ENCODE results near the gene MKNK1.

MKNK1 gene

DNA sequence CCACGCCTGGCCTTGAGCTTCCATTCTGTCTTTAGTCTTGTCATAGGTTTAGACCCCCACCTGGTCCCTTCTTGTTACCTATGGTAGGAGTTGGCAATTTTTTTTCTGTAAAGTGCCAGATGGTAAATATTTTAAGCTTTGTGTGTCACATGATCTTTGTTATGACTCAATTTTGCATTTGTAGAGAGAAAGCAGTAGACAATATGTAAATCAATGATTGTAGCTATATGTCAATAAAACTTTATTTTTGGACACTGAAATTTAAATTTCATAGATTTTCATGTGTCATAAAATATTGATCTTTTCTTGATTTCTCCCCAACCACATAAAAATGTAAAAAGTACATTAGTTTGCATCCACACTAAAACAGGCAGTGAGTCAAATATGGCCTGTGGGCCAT is 8.0 kb downstream of the MKNK1 start:
- H3K4me3 ChIP-seq (ENCODE audit: low read length), result no peak overlapping the region
- no peak for TF ChIP-seq ZNF274 (IDR thresholded peaks at IDR 0.05; ENCODE audit: low read depth, low read length)

DNA sequence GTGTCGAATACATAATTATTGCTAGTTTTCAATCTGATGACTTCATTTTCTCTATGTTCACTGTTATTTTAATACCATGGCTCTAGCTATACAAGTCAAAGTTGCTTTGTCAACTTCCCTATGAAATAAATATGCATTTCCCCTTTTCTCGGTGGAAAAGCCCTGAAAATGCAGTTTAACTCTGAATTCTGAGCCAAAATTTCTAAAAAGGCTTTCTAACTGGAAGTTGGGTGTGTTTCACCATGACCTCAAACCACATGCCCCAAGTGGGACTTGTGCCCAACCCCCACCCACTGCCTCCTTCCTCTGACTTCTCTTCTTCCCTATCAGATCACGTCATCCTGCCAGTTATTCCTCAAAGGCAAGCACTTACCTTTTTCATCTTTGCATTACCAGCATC is 8.9 kb downstream of the MKNK1 start:
- H3K4me3 ChIP-seq (ENCODE audit: low read length), result no peak overlapping the region
- TF ChIP-seq ZNF274 (IDR thresholded peaks at IDR 0.05; ENCODE audit: low read depth, low read length), result no peak

DNA sequence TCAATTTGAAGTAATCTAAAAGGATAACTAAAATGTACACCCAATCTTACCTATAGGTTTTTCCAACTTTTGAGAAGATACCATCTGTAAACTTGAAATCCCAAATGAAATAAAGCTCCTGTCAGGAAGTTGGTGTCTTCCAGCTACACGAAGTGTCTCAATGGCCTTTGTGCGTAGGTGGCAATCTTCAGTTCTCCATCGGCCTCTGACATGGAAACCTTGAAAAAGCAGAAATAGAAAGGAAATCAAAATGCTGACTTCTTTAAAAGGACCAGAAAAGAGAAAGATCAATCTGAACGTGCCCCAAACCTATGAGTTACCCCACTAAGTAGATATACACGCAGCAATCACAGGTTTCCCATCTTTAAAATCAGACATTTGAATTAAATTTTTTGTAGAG is 10.0 kb downstream of the MKNK1 start:
- no peak overlapping the region for H3K4me3 ChIP-seq (ENCODE audit: low read length)
- no peak for TF ChIP-seq ZNF274 (IDR thresholded peaks at IDR 0.05; ENCODE audit: low read depth, low read length)

DNA sequence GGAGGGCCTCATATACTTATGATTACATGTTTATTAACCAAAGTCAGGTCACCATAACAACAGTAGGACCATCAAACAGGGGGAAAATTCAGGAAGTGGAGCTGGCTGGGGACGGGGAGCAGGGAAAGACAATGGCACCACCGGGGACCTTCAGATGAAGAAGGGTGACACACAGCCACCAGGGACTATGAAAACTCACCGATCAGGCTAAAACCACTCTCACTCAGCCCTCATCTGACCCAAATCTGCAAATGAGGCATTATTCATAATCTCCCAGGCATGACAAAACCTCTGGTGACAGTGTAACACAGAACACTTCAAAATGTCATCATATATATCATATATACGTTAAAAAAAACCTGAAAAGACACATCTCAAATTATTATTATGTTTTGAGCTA is 11.2 kb downstream of the MKNK1 start:
- H3K4me3 ChIP-seq (ENCODE audit: low read length), result no peak overlapping the region
- no peak for TF ChIP-seq ZNF274 (IDR thresholded peaks at IDR 0.05; ENCODE audit: low read depth, low read length)

DNA sequence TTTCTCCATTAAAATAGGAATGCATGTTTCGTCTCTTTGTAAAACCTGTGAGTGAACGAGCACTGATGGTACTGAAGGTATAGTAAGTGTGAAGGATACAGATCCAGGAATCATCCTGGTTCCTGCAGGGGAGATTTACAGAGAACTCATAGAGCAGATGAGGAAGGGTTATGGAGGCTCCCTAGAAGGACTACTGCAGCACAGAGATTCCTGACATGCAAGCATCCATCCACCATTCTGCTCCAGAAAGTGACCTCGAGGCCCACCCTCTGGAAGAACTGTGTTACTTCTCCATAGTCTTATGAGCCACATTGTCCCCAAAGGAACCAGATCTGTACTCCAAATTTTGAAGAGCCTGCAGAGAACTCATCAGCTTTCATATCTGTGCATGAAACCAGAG is 14.5 kb downstream of the MKNK1 start:
- H3K4me3 ChIP-seq (ENCODE audit: low read length), result no peak overlapping the region
- peak; percentile 19; the same call in 1 of the 2 replicates for TF ChIP-seq ZNF274 (IDR thresholded peaks at IDR 0.05; ENCODE audit: low read depth, low read length)

DNA sequence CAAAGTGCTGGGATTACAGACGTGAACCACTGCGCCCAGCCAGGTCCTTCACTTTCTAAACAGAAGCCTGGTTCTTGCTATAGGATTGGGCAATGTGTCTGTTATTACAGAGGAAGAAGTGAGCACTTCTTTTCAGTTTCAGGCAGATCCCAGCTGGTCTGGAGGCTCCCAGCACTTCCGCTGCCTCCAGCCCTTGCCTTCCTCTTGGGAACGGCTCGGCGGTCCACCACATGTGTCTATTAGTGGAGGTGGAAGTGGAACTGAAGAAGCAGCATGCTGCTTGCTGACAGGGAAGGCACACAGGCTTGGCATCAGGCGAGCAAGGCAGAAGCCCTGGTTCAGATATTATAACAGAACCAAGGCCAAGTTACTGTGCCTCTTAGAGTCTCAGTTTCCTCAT is 17.0 kb downstream of the MKNK1 start:
- no peak overlapping the region for H3K4me3 ChIP-seq (ENCODE audit: low read length)
- TF ChIP-seq ZNF274 (IDR thresholded peaks at IDR 0.05; ENCODE audit: low read depth, low read length), result no peak

DNA sequence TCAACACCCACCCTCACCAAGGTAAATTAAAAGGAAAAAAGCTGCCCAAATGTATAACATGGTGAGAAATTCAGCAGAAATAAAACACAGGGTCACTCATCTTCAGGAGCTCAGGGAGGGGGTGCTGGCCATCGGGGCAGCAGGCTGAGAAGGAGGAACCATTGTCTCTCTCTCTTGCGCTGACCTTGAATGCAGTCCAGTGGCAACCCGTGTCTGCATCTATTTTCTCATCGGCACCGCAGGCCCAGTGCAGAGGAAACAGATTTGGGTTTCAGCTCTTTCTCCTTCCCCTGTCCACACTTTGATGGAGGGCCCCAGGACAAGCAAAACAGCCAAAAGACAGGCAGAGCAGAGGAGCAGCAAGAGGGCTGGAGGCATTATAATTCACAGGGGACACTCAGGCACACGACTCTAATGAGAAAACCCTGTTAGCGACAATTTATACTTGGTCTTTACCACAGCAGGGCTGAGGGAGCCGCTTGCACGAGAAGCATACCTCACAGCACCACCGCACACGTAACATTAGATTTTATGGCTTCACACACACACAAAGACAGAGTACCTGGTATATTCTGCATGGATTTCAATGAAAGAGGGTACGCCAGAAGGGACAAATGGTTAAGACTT is 18.6 kb downstream of the MKNK1 start:
- TF ChIP-seq ZNF274 (IDR thresholded peaks at IDR 0.05; ENCODE audit: low read depth, low read length), result no peak
- H3K4me3 ChIP-seq (ENCODE audit: low read length), result no peak overlapping the region

DNA sequence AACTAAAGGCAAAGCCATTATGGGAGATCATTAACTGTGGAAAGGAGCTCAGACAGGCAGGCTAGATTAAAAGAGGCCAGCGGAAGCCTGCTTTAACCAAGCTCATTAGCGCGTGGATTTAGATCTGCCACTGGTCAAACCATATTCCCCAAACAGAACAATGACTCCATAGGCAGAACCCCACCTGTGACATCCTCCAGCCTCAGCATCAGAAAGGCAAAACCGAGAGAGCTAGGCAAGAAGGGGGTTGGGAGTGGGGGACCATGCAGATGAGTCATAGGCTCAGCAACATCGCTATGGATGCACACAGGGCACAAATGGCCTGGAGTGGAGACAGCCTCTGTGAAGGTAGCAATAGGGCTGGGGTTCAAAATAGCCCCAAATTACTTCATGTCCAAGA is 20.6 kb downstream of the MKNK1 start:
- no peak overlapping the region for H3K4me3 ChIP-seq (ENCODE audit: low read length)
- no peak for TF ChIP-seq ZNF274 (IDR thresholded peaks at IDR 0.05; ENCODE audit: low read depth, low read length)

DNA sequence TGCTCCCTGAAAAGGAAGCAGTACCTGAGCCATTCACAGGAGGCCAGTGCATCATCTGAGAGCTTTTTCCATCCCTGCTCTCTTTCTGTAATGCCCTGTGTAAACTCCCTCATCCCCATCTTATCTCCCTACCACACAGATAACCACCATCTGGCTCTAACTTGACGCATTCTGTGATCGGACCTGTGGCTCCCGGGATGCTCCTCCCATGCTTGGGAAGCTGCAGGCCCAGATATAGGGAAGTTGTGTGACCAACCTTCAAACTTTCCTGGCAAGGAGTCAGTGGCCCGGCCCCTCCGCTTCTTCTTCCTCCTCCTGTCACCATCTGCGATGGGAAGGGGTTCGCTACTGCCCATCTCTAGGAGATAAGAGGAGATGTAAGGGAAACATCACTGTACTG is 21.1 kb downstream of the MKNK1 start:
- TF ChIP-seq ZNF274 (IDR thresholded peaks at IDR 0.05; ENCODE audit: low read depth, low read length), result no peak
- no peak overlapping the region for H3K4me3 ChIP-seq (ENCODE audit: low read length)

DNA sequence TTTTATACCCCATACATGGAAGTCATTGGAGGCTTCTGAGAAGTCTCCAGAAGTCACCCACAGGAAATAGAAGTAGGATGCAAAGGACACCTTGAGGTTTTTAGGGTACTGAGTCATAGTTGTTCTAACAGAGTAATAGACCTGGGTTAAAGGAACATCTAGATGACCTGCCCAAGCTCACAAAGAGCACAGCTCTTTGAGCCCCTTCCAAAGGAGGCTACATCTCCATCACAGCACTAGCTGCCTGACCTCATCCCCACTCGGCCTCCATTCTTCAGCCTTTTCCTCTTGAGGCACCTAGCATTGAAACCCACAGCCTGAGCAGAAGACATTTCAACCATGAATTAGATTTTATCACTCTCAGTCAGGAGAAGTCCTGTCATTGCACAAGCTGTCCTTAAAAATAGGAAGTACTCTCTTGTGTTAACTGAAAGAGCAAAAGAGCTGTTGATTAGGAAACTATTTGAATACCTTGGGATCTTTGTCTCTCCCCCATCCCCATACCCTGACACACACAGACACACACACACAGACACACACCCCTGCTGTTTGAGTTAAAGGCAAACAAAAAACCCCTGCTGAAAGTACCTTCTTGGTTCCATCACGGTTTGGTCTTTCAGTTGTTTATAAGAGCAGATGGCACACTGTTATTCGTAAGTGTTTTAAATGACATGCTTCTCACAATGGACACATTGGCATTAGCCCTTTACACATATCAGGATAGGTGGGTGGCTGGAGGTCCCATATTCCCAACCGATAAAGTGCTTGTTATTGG is 22.2 kb downstream of the MKNK1 start:
- no peak overlapping the region for H3K4me3 ChIP-seq (ENCODE audit: low read length)
- TF ChIP-seq ZNF274 (IDR thresholded peaks at IDR 0.05; ENCODE audit: low read depth, low read length), result no peak

DNA sequence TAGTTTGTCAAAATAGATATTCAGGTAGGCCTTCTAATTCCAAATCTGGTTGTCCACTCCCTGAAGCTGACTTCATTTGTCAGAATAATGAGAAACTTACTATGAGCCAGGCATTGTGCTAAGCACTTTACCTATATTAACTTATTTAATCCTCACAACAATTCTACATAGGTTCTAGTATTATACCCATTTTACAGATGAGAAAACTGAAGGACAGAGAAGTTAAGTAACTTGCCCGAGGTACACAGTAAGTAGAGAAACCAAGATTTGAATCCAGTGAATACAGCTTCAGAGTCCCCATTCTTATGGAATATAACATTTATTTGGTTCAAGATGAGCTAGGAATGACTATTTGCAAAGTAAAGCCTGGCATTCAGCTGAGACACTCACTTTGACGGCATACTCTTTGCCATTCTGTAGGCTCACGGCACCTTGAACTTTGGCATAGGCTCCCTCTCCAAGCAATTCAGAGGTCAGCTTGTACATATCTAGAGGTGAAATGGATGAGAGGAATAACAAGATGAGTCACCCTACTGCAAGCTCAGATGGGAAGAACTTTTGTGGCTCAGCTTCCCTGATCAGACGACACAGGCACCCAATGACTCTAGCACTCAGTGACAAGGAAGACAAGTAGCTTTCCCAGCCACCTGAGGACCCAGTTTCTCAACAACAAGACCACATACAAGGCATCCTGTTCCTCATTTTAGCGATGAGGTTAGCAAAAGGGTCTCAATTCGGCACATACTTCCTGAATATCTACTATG is 23.7 kb downstream of the MKNK1 start:
- H3K4me3 ChIP-seq (ENCODE audit: low read length), result no peak overlapping the region
- TF ChIP-seq ZNF274 (IDR thresholded peaks at IDR 0.05; ENCODE audit: low read depth, low read length), result no peak

DNA sequence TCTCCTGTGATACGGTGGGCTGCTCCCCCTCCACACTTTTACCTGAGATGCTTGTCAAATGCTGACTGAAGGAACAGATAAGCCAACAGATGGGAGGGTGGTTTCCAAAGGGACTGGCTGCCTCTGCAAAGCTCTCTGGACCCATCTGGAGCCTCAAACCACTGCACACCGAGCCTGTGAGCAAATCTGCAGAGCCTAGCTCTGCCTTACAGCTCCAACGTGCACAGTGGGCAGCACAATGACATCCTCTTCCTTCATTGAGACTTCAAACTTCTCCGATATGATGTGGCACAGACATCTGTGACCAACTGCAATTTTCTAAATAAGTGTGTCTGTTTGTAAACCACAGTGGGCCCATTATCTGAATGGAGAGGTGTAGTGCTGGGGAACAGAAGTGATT is 26.4 kb downstream of the MKNK1 start:
- TF ChIP-seq ZNF274 (IDR thresholded peaks at IDR 0.05; ENCODE audit: low read depth, low read length), result no peak
- H3K4me3 ChIP-seq (ENCODE audit: low read length), result no peak overlapping the region

DNA sequence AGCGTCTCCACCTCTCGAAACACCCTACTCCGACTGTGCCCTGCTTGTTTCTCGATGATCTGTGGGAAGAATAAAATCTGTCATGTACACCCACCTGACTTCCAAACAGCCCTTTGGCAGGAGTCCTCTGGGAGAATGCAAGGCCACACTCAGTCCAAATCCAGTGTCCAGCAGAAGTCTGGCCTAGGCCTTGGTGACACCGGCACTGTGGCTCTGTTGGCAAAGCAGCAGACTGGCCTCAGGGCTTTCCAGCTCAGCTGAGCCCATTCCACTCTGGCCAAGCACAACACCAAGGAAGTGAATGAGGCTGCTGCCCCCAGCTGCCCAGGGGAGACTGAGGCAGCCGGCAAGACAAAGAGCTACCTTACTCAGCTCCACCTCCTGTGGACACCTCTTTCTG is 27.5 kb downstream of the MKNK1 start:
- H3K4me3 ChIP-seq (ENCODE audit: low read length), result no peak overlapping the region
- no peak for TF ChIP-seq ZNF274 (IDR thresholded peaks at IDR 0.05; ENCODE audit: low read depth, low read length)

DNA sequence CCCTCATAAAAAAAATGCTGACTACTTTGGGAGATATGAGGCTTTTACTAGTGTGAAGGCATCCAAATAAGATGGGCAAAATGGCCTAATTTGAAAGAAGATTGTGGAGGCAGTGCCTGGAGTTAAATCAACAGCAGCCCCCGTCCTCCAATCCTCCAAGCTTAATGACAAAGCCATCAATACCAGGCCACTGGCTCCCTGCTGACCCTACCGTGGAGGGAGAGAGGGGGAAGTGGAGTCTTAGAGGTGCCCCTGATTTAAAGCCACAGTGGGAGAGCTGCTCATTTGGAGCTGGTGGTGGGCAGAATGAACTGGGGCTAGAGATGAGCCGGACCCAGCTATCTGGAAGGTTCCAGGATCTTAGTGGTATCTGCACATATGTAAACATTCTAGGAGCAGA is 28.3 kb downstream of the MKNK1 start:
- no peak overlapping the region for H3K4me3 ChIP-seq (ENCODE audit: low read length)
- TF ChIP-seq ZNF274 (IDR thresholded peaks at IDR 0.05; ENCODE audit: low read depth, low read length), result no peak

DNA sequence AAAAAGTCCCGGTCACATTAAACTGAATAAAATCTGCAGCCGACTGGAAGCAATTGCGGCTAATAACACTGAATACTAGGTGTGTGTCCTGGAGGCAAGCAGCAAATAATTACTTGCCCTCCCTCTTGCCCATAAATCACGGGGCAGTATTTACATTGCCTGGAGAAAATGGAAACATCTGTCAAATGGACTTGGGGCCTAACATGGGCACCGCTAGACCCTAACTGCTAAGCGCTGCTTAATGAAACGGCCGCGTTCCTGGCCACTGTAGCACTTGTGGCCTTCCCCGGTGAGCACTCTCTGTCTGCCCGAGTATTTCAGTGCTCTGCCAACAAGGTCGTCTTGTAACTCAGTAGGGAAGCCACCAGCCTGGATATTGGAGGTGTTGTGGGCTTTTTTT is 28.8 kb downstream of the MKNK1 start:
- no peak for TF ChIP-seq ZNF274 (IDR thresholded peaks at IDR 0.05; ENCODE audit: low read depth, low read length)

More for the DNA sequence above, 28.8 kb downstream of the MKNK1 start:
- H3K4me3 ChIP-seq (ENCODE audit: low read length), result no peak overlapping the region

All from GM08714 (cell line).